ENCODE data around the gene MICB.

The MICB gene

GRCh38 chr6:31531771-31532643, 34.1 kb downstream of the MICB start:
- TF ChIP-seq TCF12 (IDR thresholded peaks at IDR 0.05; ENCODE audit: low read depth) (no peak), TEAD4 (IDR thresholded peaks at IDR 0.05) (no peak), YY1 (IDR thresholded peaks at IDR 0.05; ENCODE audit: low read depth) (no peak), EGR1 (IDR thresholded peaks at IDR 0.05) (no peak), REST (IDR thresholded peaks at IDR 0.05; ENCODE audit: low read depth) (no peak), NFIC (IDR thresholded peaks at IDR 0.05) (no peak), USF1 (IDR thresholded peaks at IDR 0.05) (no peak), FOXM1 (IDR thresholded peaks at IDR 0.05; ENCODE audit: borderline replicate concordance, low read depth) (no peak), TAF1 (IDR thresholded peaks at IDR 0.05; ENCODE audit: low read depth) (no peak)

GRCh38 chr6:31532644-31533454, 34.9 kb downstream of the MICB start:
- TF ChIP-seq MAX (IDR thresholded peaks at IDR 0.05), result no peak
- no peak for TF ChIP-seq EGR1 (IDR thresholded peaks at IDR 0.05)
- TF ChIP-seq CEBPB (IDR thresholded peaks at IDR 0.05), result no peak
- no peak for TF ChIP-seq TCF12 (IDR thresholded peaks at IDR 0.05; ENCODE audit: low read depth)

GRCh38 chr6:31533455-31533841, 35.5 kb downstream of the MICB start:
- TF ChIP-seq USF1 (IDR thresholded peaks at IDR 0.05) (no peak), CREB1 (IDR thresholded peaks at IDR 0.05; ENCODE audit: low read depth) (no peak), FOXM1 (IDR thresholded peaks at IDR 0.05; ENCODE audit: borderline replicate concordance, low read depth) (no peak), YY1 (IDR thresholded peaks at IDR 0.05; ENCODE audit: low read depth) (no peak), ZBTB7A (IDR thresholded peaks at IDR 0.05; ENCODE audit: low read depth) (no peak), TEAD4 (IDR thresholded peaks at IDR 0.05) (no peak), RAD21 (IDR thresholded peaks at IDR 0.05; ENCODE audit: low read depth) (no peak), EP300 (IDR thresholded peaks at IDR 0.05; ENCODE audit: borderline replicate concordance) (no peak), TCF12 (IDR thresholded peaks at IDR 0.05; ENCODE audit: low read depth) (no peak), REST (IDR thresholded peaks at IDR 0.05; ENCODE audit: low read depth) (no peak), TAF1 (IDR thresholded peaks at IDR 0.05; ENCODE audit: low read depth) (no peak), NFIC (IDR thresholded peaks at IDR 0.05) (no peak)

GRCh38 chr6:31534011-31534410, 36.1 kb downstream of the MICB start:
- TF ChIP-seq FOXM1 (IDR thresholded peaks at IDR 0.05; ENCODE audit: borderline replicate concordance, low read depth) (no peak), USF1 (IDR thresholded peaks at IDR 0.05) (no peak), REST (IDR thresholded peaks at IDR 0.05; ENCODE audit: low read depth) (no peak), CEBPB (IDR thresholded peaks at IDR 0.05) (no peak), MAX (IDR thresholded peaks at IDR 0.05) (no peak), ZBTB7A (IDR thresholded peaks at IDR 0.05; ENCODE audit: low read depth) (no peak), EP300 (IDR thresholded peaks at IDR 0.05; ENCODE audit: borderline replicate concordance) (no peak), RAD21 (IDR thresholded peaks at IDR 0.05; ENCODE audit: low read depth) (no peak)

Data from Ishikawa (cell line).